Non-pigmented ciliary epithelial cell (primary cell): Measurements from ENCODE around the gene PODN.

Experiments used
- DNase-seq: peaks from one replicate; pipeline ENCODE4 v3.0.0-alpha.2; 2010; ENCODE audit warnings: low read depth

PODN gene

DNA sequence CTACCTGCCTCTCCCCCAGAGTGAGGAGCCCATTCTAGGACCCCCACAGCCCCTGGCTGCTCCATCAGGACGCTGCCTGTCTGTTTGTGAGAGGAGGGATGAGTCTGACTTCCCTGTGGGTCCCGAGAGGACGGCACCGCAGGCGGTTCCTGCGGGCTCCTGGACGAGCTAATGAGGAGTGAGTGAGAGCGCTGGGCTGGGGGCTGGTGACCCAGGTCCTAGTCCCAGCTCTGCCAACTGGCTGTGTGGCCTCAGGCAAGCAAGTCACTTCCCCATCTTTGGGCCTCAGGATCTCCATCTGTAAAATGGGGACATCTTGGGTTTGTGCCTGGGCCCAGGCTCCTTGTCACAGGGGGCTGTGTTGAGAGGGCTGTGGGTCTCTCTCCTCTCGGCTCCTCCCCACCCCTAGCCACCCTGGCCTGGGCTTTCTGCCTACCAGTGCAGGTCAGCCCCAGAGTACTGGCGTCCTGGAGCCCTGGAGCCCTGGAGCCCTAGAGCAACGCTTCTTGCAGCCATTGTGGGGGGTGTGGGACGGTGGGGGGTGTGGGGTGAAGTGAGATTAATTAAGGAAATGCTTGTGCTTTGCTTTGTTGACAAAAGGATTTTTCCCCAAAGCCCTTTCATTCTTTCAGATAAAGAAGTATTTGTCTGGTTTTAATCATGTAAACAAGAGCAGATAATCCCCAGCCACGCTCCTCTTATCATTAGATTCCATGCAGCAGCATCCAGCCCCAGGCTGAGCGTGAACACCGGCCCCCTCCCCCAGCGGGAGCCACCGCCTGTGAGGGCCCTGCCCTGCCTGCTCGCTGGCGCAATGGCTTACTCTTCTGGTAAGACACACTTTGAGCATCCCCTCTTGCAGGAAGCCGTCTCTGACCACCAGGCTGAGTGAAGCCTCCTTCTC is 53.6 kb downstream of the PODN start:
- no peak for DNase-seq

DNA sequence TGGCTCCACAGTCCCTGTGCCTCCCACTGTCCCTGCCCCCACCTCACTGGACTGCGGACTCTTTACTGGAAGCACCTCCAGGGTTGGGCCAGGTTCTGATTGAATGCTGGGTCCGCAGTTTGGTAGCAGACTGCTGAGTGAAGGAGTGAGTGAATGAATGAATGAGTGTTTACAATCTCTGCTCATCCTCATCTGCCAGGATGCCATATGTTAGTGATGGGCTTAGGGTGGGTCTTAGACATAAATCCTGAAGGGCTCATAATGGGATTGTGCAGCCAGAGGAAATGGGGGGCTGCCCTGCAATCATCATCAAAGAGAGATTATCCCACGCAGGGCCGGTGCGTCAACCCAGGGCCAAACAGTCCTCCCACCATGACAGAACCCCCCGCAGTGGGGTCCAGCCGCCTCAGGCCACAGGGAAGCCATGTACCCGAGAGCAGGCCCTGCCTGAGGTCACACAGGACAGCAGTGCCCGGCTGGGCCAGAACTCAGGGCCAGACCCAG is 54.3 kb downstream of the PODN start:
- DNase-seq = no peak

DNA sequence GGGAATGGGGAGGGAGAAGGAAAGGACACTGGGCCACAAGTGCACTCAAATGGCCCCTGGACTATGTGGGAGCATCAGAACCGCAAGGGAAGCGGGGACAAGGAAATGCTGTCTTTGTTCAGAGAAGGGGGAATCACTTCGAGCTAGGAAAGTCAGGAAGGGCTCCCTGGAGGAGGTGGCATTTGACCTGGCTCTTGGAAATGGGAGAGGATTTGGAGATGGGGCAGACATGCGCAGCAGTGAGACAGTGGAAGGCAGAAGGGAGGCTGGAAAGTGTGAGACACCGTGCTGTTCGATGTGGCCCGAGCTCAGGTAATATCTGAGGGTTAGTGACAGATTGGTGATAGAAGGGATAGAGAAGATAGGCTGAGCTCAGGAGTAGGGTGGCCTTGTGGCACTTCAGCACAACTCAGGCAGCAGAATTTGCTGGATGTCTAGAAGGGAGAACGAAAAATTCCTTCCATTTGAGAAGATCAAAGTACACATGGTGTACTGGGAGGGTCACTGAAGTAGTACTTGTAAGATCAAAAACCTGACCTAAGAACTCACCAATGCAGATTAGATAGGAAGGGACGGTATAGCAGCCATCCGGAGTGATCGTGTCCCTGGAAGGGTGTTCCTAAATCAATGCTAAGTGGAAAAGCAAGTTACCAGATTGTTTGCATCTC is 55.1 kb downstream of the PODN start:
- DNase-seq = no peak

DNA sequence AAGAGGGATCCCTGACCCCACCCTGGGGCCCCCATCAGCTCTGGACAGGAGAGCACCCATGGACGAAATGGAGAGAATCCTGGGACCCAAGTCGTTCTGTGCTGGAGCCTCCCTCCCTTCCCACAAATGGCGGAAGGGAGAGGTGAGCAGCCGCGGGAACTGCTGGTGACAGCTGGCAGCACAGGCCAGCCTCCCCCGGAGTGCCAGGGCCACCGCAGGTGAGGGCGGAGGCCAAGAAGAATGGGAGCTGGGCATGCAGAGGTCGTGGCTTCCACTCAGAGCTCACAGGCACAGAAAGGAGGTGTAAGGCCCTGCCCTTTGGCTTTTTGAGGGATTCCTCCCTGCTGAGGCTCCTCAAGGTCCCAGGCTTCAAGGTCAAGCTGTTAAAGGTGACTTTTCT is 55.8 kb downstream of the PODN start:
- DNase-seq = no peak

DNA sequence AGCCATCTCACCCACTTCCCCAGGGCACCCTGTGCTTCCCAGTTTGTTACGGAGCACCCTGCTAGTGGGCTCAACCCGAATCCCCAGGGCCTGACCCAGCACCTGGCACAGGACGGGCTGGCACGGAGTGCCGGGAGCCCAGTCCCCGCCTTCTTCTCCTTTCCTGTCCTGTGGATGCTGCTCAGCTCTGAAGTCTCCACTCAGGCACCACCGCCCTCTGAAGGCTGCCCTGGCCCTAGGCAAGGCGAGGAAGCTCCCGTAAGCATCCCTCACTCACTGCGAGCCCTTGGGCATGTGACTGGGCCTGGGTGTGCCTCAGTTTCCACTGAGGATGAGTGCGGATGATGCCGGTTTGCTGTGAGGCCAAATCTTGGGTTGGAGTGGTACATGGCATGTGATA is 58.6 kb downstream of the PODN start:
- DNase-seq = no peak

DNA sequence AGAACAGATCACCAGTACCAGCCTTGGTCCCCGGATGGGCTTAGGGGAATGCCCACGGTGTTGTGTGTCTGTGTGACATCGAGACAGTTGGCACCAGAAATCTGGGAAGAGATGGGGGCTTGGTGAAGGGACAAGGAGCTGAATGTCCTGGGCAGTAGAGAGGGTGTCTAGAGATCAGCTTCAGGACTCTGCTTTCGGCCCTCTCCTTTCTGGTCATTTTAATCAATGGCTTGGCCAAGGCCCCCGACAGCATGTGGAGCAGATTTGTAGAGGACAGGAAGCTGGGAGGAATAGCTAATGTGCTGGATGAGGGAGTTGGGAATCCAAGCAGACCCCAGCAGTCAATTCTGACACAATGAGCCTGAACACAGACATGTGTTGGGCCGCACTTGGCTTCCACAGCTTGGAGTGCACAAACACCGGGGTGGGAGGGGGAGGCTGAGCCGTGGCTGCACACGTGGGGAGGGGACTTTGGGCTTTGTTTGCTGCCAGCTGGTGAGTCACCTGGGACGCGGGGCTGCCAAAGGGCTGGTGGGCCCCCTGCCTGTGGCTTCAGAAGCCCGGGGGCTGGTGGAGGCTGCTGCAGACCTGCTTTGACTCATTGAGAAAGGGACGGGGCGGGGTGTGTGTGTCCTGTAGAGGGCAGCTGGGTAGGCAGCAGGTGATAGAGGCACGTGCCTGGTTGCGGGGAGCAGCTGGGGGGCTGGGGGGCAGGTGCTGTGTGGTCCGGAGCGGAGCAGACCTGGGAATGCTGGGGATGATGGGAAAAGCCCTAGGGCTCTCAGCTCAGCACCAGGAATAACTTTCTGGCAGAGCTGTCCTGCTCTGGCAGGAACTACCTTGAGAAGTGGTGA is 59.5 kb downstream of the PODN start:
- no peak for DNase-seq

DNA sequence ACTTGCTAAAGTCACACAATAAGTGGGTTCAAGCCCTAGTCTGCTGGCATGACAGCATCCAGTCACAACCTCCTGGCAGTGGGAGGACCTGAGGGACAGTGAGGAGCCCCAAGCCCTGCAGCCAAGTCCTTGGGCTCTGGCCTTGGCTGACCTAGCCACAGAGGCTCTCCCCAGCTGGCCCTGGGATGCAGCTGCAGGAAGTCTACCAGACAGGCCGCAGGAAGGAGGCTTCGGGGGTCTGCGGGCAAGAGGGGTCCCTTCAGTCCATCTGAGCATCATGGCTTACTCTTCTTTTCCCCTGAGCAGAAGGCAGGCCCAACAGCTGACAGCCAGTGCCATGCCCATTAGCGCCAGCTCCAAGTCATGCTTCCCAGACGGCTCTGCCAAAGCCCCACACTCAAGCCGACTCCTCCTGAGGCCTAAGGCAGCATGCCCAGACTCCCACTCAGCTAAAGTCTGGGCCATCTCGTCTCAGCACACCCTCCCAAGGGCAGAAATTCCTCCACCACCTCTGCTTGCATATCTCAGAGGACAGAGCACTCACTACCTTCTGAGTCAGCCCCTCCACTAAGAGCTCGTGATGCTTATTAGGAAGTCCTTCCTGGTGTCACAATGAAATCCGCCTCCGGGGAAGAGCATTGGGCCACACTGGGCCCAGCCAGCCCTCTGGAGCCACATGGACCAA is 60.3 kb downstream of the PODN start:
- no peak for DNase-seq

DNA sequence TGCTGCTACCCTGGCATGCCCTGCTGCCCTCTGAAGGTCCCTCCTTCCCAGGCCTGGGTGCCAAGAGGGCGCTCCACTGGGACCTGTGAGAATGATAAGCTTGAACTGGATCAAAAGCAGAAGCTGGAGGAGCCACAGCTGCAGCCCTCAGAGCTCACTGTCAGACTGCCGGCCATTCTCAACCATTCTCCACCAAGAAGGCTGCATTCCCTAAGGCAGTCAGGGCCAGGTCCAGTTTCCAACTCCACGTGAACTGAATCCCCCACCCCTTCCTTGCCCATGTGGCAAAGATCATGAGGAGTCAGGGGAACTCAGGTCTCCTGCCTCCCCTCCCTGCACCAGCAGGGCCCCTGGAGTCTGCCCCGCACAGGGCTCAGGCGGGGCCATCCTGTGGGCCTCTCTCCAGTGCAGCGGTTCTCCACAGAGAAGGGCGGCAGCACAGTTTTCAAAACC is 61.0 kb downstream of the PODN start:
- DNase-seq = no peak

DNA sequence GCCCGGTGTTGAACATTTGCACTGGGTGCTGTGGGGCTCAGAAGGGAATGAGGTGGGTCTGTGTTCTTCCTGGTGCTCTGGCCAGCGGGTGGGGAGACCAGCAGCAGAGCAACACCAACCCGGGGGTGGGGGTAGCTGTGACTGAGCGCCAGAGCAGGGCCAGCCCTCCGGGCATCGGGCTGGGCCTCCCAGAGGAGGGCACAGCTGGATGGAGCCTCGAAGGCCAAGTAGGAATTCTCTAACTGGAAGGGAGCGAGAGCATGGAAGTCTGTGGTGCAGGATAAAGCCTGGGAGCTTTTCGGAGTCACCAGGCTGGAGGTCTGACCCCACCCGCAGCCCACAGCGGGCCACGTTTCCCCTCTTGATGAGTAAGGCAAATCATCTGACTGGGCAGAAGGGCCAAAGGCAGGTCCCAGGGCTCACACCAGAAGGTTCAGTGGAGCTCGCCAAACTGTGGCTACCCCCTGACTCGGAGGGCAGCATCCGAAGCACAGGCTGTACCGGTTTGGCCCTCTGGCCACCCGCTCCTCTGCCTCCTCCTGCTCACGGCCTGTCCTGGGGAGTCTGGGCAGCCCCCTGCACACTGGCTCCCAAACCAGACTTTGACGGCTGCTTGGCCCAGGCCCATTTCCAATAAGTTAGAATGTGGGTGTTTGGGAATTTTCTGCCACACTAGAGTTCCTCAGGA is 61.6 kb downstream of the PODN start:
- no peak for DNase-seq

DNA sequence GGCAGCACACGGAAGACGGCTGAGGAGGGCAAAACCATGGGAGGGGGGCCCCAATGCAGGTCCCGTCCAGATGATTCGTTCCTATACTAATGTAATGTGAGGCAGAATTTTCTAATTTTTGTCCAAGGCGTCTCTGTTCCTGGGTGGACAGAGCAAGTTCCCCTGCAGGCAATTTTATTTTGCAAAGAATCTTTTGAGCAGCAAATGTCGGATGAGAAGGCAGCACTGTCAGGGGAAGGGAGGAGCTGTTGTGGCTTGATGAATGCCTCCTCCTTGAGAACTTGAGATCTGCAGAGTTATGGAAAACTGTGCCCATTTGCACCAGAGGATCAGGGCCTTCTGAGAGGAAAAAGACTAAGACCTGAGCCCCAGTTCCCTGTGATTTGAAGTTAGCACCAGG is 63.1 kb downstream of the PODN start:
- no peak for DNase-seq

DNA sequence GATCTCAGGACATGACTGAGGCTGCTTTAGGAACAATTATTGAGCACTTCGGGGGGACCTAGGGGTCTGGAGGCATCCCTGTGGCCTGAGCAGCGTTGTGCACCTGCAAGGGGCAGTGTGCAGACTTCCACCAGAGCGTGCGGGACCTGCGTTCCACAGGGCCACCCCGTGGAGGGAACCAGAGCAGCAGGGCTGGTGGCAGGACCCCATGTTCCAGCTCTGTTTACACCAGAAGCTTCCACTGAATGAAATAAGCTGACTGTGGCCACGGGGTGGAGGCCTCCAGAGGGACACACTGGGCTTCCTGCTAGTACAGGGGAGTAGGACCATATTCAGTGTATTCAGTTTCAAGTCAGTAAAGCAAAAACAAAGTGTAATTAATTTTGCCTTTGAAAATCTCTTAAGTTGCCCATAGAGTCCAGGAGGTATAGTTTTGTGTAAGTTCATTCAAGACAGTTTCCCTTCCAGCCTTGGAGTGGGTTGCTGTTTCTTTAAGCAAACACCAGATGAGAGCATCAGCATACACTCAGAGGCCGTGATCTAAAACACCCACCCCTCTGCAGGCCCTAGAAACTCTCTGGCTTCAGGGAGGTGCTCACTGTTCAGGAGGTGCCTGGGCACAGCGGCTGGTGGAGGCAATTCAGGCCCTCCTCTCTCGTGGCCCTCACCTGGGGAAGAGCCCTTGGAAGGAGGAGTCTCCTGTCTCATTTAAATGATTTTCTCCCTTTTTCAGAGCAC is 63.8 kb downstream of the PODN start:
- DNase-seq = no peak

DNA sequence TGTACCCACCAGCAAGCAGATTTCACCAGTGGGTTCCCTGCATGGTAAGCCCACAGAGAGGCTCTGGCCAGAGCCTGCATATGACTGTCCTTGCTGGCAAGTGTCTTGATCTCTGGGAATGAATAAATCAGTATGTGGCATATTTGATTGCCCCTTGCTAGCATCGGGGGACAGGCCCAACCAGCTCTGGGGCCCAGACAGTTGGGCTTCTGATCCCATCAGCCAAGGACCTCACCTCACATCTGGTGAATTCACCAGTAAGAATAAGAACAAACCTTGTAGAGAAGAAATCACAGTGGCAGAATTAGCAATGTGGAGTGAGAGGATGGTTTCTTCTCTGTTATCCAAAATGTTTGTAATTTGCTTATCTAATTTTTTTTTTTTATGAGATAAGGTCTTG is 64.5 kb downstream of the PODN start:
- DNase-seq = no peak

DNA sequence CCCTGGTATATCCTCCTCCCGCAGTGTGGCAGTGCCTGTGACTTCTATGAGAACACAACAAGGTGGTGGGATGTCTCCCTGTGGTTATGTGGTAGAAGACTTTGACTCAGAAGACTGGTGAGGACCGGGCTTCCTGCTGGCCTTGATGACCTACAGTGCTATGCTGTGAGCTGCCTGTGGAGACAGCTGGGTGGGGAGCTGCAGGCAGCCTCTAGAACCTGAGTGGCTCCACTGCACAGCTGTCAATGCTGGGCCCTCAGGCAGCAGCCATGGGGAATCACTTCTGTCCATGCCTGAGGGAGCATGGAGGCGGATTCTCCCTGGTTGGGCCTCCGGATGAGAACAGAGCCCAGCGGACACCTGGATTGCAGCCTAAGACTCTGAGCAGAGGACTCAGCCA is 65.5 kb downstream of the PODN start:
- no peak for DNase-seq

DNA sequence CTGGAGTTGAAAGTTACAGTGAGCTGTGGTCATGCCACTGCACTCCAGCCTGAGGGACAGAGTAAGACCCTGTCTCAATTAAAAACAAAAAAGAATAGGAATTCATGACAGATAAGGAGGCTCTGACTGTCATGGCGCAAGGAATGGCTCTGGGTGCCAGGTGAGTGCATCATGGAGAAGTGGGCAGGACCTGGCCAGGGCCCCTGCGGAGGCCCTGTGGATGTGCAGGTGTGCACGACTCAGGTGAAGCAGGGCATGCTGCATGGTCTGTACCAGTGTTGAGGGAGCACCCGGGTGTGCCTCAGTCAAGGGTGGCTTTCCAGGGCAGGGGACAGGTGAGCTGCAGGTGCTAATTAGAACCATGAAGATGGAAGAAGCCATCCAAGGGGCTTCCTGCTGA is 66.4 kb downstream of the PODN start:
- DNase-seq = no peak

DNA sequence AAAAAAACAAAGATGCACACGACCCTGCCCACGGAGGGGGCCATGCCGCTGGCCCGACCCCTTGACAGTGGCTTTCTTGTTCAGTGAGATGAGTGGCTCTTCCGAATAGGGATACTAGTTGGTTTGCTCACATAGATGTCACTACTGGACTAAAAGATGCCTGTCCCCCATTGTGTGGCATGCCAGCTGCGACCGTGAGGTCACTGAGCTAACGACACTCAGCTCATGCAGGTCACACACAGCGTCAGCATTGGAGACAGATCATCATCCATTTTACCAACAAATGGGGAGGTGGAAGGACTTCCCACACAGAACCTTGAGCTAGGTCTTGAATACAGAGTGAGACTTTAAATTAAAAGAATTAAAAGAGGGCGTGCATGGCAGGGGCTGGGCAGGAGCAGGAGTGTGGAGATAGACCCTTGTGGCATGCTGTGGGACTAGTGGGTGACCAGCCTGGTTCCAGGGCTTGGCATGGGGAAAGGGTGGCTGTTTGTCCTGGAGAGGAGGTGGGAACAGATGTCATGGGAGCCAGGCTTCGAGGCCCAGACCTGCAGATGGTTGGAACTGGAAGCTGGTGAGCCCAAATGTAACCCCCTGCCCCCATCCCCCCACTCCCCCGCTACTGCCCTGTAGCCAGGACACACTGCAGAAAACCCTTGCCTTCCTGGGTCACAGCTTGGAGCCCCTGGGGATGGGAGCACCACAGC is 68.0 kb downstream of the PODN start:
- no peak for DNase-seq

DNA sequence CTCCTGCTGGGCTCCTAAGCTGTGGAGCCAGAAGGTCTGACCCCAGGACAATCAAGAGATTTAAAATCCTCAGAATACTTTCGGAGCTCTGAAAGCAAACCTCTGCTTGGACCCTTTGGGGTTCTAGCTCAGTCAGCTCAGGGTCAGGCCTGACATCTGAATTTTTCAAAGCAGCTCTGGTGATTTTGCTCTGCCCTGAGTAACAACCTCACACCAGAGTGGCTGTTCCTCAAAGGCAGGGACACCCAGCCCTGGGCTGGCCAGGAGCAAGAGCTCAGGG is 68.5 kb downstream of the PODN start:
- no peak for DNase-seq

DNA sequence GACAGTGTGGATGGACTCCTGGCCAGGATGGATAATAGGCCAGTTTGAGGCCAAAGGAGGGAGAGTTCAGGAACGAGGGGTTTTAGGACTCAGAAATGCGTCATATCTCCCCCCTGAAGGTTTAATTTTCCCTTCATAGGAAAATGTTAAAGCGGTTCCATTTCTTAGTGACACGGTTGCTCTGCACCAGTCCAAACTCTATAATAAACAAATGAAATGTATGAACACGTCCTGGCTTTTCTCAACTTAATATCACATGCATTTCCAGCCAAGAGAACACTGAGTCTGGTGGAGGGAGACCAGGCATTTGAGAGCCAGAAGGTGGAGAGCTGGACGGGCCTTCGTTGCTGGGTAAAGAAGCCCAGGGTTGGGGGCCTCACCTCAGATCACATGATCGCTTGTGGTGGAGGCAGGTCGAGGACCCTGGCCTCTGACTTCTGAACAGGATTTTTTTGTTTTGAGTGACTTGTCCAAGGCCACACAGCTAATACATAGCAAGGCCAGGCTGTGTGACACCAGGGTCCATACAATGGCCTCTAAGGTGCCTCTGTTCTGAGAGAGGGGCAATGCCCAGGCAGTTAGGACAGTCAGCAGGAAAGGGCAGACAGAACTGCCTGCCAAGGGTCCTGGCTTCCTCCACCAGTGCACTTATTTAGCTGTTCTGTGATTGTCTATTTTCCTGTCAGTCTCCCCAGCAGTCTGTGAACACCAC is 69.0 kb downstream of the PODN start:
- DNase-seq = no peak

DNA sequence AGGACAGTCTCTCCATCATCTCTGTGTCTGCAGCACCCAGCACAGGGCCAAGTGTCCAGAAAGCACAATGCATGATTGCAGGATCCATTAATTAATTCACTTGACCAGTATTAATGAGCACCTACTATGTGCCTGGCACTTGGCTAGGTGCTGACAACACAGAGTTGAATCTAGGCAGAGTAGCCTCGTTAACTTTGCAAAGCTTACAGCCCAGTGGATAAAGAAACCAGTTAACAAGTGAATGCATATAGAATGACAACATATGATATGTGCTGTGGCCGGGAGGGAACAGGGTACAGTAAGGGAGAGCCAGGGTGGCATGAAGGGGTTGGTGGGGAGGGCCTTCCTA is 69.6 kb downstream of the PODN start:
- DNase-seq = no peak

DNA sequence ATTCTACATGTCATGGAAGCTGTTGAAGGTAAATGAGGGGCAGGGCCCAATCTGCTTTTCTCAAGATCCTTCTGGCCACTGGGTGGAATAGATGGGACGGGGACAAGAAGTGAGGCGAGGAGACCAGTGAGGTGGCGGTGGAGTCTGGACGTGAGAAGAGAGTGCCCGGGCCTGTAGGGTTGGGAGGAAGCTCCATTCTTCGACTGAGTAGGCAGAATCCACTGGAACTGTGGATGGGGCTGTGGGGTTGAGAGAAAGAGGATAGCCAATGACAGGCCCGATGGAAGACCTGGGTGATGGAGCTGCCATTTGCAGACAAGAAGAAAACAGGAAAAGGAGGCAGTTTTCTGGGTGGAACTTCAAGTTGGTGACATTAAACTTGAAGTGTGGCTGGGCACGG is 70.2 kb downstream of the PODN start:
- no peak for DNase-seq
